Right renal cortex interstitium (tissue), 3 donors: Measurements from ENCODE around the gene NRXN3. TPM values are rescaled to one million over a fixed set of nuclear protein-coding genes. Genes with fewer than 3 reads are reported as not detected.

Experiments
- DNase-seq, 3 donors: peaks; one replicate each; pipeline ENCODE4 v3.0.0-alpha.2; 2013; ENCODE audit warnings: low read depth in 3 of 3, low spot score in 2 of 3
- polyA plus RNA-seq, 3 donors: library from polyadenylated mRNA; unstranded; fragments of 120-200 nt; gene quantifications; one replicate each; pipeline ENCODE4 v1.2.1, GENCODE V29; 2013; ENCODE audit not compliant: insufficient read length in 3 of 3

Gene NRXN3
- polyA plus RNA-seq, 3 donors, result 5.6 to 6.7 (median 5.9) TPM

DNA sequence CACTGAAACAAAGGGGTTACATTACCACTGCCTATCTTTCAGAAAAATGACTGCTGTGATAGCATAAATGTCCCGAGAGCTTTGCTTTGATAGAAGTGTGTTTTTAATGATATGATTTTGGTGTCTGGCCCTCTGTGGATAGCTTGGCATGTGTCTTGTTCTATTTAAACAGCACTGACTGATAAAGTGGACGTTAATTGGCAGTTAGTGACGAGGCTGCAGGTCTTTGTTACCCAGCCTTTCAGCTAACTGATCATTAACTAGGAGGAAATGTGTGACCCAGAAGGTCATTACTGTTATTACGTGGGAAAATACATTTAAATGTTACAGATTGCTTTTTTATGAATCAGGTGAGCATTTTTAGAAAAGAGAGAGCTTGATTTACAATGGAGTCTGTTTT, 1612.9 kb downstream of the NRXN3 start:
- DNase-seq, result no peak

GRCh38 chr14:79786522-79786921, 1616.3 kb downstream of the NRXN3 start:
- no peak for DNase-seq

GRCh38 chr14:79788346-79788745, 1618.2 kb downstream of the NRXN3 start:
- no peak for DNase-seq

DNA sequence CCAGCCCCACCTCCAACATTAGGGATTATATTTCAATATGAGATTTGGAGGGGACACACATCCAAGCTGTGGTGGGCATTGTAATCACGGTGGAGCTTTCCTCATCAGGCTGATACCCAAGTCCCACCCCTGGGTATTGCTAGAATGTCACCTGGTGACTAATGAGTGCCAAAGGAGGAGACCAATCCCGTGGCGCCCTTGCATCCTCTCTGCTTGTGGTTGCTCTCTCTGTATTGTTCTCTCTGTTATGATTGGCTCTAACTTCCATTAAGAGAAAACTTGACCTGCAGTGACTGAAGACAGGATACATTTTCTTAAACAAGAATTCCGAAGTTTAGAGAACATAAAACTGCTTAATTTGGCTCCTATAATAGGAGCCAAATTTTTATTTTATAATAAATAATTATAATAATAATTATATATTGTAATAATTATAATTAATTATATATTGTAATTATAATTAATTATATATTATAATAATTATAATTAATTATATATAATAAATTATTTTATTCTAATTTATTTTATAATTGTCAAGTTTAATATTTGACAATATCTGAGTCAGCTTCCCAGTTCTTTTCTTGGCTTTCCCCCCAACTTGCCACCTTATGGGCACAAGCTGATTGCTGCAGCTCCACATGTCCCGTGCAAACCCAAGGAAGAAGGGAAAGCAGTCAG, 1621.0 kb downstream of the NRXN3 start:
- no peak for DNase-seq

GRCh38 chr14:79802093-79802492, 1631.9 kb downstream of the NRXN3 start:
- no peak for DNase-seq

DNA sequence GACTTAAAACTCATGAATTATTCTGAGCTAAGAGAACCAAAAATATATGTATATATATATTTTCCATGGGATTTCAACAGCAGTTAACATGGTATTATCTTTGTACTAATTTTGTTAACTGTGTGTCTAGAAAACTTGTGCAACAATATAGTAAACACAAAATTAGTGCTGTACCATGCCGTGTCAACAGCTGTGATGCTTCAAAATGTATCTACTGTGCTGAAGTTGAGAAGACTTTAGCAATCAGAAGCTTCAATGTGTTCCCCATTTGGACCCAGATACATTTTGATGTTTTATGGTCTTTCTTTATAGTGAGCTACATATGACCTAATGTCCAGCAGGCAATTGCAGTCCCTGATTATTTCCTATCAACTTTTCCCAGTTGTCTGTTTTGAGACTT, 1635.5 kb downstream of the NRXN3 start:
- no peak for DNase-seq

DNA sequence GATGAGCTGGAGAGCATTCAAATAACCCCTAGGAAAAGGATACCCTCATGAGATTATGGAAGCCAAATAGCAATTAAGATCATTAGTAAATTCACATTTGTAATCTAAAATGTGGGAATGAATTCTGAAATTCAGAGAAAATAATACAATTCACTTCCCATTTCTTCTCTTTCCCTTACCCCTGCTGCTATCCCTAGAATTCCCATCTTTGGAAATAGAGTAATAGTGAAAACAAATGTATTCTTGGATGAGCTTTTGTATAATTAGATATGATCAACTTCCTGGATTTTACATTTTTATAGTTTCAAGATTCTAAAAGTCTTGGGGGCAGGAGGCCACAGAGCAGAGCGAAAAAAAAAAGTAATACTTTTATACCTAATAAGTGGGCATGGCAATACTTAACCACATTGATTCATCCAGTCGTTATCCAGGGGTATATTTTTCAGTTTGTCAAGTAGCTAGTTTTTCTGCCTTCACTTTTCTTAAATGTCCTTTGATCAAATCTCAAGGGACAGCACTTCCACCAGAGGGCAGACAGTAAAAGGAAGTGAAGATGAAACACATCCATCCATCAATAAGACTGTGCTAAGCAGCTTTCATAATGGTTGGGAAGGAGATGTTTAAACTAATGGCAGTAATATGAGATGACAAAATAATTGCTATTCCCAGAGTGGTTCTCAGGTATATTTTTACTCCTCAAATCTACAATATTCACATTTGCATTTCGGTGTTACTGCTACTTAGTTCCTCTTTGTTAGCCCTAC, 1639.9 kb downstream of the NRXN3 start:
- DNase-seq, result no peak

GRCh38 chr14:79820866-79821535, 1650.8 kb downstream of the NRXN3 start:
- no peak for DNase-seq

DNA sequence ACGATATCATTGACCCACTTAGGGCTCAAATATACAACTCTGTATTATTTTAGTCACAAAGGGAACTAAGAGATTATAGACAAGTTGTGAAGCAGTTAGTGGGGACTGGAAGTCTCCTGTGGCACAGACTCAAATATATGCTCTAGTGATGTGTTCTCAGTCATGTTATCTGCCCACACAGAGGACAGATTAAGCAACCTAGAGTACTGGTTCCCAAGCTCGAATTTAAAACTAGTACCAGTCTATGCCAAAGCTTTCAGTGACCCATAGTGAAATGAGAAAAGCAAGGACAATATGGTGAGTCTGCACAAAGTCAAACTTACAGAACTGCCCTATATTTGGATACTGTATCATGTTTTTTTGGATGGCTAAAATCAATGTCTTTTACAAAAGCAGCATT, 1651.9 kb downstream of the NRXN3 start:
- no peak for DNase-seq

- no peak for DNase-seq
Measured at GRCh38 chr14:79825046-79825521, 1654.9 kb downstream of the NRXN3 start.

DNA sequence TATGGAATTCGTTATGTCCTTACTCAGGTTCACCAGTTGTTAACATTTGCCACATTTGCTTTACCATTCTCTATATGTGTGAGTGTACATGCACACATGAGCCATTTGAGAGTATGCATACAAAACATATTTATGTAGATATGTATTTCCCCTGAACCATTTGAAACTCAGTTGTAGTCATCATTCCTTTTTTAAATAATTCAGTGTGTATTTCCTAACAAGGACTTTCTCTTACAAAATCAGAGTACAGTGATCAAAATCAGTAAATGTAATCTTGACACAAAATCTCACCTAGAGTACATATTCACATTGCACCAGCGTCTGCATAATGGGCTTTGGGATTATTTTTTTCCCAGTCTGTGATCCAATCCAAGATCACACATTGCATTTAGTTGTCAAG, 1656.2 kb downstream of the NRXN3 start:
- no peak for DNase-seq

DNA sequence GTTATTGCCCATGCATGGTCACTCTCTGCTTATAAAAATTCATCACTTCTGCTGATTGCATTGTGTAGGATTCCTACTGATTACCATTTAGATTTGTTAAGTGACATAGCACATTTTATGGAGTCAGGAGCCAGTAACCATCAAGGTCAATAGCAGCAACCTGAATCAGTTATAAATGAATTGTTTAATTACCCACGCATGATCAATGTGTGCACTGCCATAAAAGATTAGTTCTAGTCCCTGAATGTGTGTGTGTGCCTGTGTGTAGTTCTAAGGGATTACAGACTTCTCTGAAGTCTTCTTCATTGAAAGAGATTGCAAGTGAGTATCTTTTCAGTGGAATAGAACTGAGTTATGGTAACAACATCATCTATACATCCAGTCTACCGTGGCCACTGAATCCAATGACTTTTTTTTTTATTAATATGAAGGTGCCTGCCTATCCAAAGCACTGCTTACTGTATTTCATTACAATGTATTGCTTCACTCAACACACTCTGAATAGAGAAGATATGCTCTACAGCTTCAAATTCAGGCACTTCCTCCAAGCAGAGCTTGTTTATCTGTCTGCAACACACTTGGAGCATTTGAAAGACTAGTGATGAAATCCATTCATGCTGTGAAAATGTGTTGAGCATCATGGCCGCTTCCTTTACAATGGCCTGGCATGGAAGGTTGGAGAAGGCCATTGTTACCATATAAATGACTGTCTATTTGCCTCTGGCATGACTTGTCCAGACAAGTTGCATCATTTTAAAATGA, 1659.4 kb downstream of the NRXN3 start:
- DNase-seq, result no peak

- DNase-seq, result no peak
Measured at GRCh38 chr14:79831195-79831892, 1661.2 kb downstream of the NRXN3 start.

- no peak for DNase-seq
Measured at GRCh38 chr14:79833781-79834180, 1663.6 kb downstream of the NRXN3 start.

DNA sequence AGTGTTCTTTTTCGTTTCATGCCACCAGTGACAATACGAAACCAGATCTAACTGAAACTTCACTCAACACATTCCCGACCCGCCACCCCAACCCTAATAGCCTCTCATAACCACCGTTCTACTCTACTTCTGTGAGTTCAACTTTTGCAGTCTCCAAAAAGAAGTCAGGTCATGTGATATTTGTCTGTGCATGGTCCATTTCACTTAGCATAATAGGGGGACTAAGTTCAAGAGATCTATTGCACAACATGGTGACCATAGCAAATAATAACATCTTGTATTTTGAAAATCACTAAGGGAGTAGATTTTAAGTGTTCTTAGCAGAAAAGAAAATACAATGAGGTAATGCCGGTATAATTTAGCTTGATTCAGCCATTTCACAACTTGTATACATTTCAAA, 1664.7 kb downstream of the NRXN3 start:
- no peak for DNase-seq

DNA sequence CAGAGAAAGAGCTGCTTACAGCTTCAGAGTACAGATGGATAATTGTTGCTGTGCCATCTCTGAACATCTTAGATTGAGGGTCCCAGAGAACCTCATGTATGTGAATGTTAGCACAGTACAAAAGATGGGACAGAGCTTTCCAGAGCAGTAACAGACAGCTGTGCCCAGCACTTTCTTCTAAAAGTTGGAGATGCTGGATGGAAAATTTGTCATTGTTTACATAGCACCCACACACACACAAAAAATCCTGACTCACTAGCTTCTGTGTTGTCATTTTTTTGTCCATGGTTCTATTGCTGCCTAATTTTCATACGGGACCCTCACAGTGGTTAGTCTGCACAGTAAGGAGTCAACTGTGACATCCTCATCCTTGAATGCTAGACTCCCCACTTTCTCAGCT, 1666.4 kb downstream of the NRXN3 start:
- DNase-seq, result no peak

DNA sequence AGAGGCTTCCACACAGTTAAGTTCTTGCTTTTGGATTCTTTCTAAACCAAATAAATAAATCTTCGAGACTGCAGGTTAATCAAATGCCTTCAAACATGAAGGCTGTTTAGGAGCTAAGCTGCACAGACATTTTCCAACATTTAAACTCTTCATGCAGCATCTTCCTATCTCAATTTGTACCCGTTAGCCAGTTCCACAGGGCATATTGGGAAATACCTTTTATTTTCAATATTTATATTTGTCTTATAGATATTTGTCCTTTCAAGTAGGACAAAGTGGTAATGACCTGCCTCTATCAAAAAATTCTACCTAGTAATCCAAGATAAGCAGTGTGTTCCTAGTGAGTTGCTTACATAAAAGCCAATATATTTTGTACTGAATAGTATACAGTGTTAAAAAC, 1667.5 kb downstream of the NRXN3 start:
- no peak for DNase-seq

GRCh38 chr14:79840103-79840502, 1669.9 kb downstream of the NRXN3 start:
- DNase-seq, result no peak

DNA sequence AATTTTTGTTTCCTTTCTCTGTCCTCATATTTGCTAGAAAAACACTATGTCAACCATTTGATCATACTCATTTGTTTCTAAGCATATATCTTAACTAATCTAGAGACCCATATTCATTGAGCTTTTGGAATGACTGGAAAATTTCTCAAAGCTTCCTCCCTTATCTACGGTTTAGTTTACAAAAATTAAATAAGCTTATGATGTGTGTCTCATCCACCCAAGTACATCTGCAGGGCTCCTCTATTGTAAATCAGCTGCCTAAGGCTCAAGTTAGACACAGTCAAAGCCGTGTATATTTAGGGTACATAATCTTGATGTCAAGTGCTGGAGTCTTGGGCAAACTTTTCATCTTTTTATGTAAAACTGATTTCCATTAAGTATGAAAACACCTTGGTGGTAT, 1670.7 kb downstream of the NRXN3 start:
- no peak for DNase-seq

GRCh38 chr14:79841433-79841832, 1671.3 kb downstream of the NRXN3 start:
- no peak for DNase-seq
